SU-DHL-6 (cell line): ENCODE measurements around the gene WIPF1.

Source experiments
- CTCF ChIP-seq: fragments of 200-600 bp; sonication (generic); IDR thresholded peaks from one replicate; pipeline ENCODE4 v1.5.1; 2017; ENCODE audit warnings: antibody characterized with exemption, mild to moderate bottlenecking, low read length, moderate library complexity; ENCODE audit not compliant: insufficient read depth, poor library complexity, severe bottlenecking
- EZH2phosphoT487 ChIP-seq: fragments of 200-600 bp; sonication (generic), shearing (Covaris generic); conservative IDR thresholded peaks from 2 replicates; pipeline ENCODE4 v1.6.1; 2018; ENCODE audit warnings: mild to moderate bottlenecking, antibody characterized with exemption, low read length, moderate library complexity, mixed read lengths

GRCh38 chr2:174608866-174609214, 11.2 kb upstream of the WIPF1 start:
- TF ChIP-seq CTCF (no peak), EZH2phosphoT487 (no peak)
